ENCODE data around the gene EIF2S3. TPM values are rescaled to one million over a fixed set of nuclear protein-coding genes. Genes with fewer than 3 reads are reported as not detected.
A peak's percentile ranks its signal among the peaks of the same experiment; 100 is the strongest.
"Not testable (repeated sequence)": the region's sequence is repeated elsewhere in the genome, so short reads cannot be mapped to it uniquely, and the experiment has no call there.

Gene EIF2S3
- total RNA-seq, 1 donor from 2014 or later: 194 TPM

GRCh38 chrX:24050522-24051318, 4.0 kb upstream of the EIF2S3 start:
- not testable (repeated sequence) for DNase-seq

GRCh38 chrX:24055043-24055356, 244 bp downstream of the EIF2S3 start:
- no peak for DNase-seq

- no peak for DNase-seq
Measured at GRCh38 chrX:24063488-24063887, 8.7 kb downstream of the EIF2S3 start.

- no peak for DNase-seq
Measured at GRCh38 chrX:24069877-24070276, 15.1 kb downstream of the EIF2S3 start.

- no peak for DNase-seq
Measured at GRCh38 chrX:24079411-24079810, 24.7 kb downstream of the EIF2S3 start.

- DNase-seq: not testable (repeated sequence)
Measured at GRCh38 chrX:24080245-24080644, 25.5 kb downstream of the EIF2S3 start.

- DNase-seq: no peak
Measured at GRCh38 chrX:24080704-24081103, 25.9 kb downstream of the EIF2S3 start.

- peak; percentile 37 for DNase-seq
Measured at GRCh38 chrX:24081661-24082154, 27.0 kb downstream of the EIF2S3 start.

- no peak for DNase-seq
Measured at GRCh38 chrX:24082447-24082846, 27.7 kb downstream of the EIF2S3 start.

- DNase-seq: no peak
Measured at GRCh38 chrX:24085101-24085500, 30.3 kb downstream of the EIF2S3 start.

GRCh38 chrX:24090300-24091200, 35.8 kb downstream of the EIF2S3 start:
- no peak for DNase-seq

GRCh38 chrX:24093746-24094145, 39.0 kb downstream of the EIF2S3 start:
- no peak for DNase-seq

GRCh38 chrX:24097741-24098260, 43.0 kb downstream of the EIF2S3 start:
- DNase-seq: peak; percentile 57

- no peak for DNase-seq
Measured at GRCh38 chrX:24098932-24099331, 44.2 kb downstream of the EIF2S3 start.

GRCh38 chrX:24099394-24099793, 44.6 kb downstream of the EIF2S3 start:
- no peak for DNase-seq

- no peak for DNase-seq
Measured at GRCh38 chrX:24100713-24101112, 46.0 kb downstream of the EIF2S3 start.

GRCh38 chrX:24110069-24110468, 55.3 kb downstream of the EIF2S3 start:
- DNase-seq: peak; percentile 14

- DNase-seq: peak; percentile 12
Measured at GRCh38 chrX:24113181-24113580, 58.4 kb downstream of the EIF2S3 start.

- peak; percentile 79 for DNase-seq
Measured at GRCh38 chrX:24117258-24117657, 62.5 kb downstream of the EIF2S3 start.

GRCh38 chrX:24124244-24124799, 69.6 kb downstream of the EIF2S3 start:
- peak; percentile 17 for DNase-seq

GRCh38 chrX:24125028-24125612, 70.4 kb downstream of the EIF2S3 start:
- no peak for DNase-seq
